ENCODE measurements around the gene MPC2. TPM values are rescaled to one million over a fixed set of nuclear protein-coding genes. Genes with fewer than 3 reads are reported as not detected.

MPC2 gene
- total RNA-seq (2021) (56.2 and 56.5 TPM in 2 replicates), Bru-seq, nascent RNA (percentile 77 among the genes with signal in this experiment), BruChase-seq, experiment 1, labeled RNA remaining after a 2-hour chase (percentile 64 among the genes with signal in this experiment), BruChase-seq, experiment 2, labeled RNA remaining after a 6-hour chase (percentile 69 among the genes with signal in this experiment)
- long read RNA-seq, transcript MPC2-202 (5 exons, 2,177 nt): major isoform, 88 of 120 reads
- long read RNA-seq, partial matches to known transcripts: 21 of 120 reads
- long read RNA-seq, other reads (novel, unspliced or antisense): 11 of 120 reads

GRCh38 chr1:167936930-167937708 lies at the start of gene MPC2:
MPC2 (minus strand) TSS chr1:167937072; CDS start chr1:167935841, 1,231 bp downstream.
- no peaks in the 10 kb centered on the region for H3K36me3 ChIP-seq (ENCODE audit: insufficient read depth, low read length, poor library complexity, severe bottlenecking)
- no peak for TF ChIP-seq EZH2 (IDR thresholded peaks at IDR 0.05; ENCODE audit: borderline replicate concordance, low read depth, low read length, poor library complexity, severe bottlenecking)
- TF ChIP-seq CTCF (conservative IDR thresholded peaks at IDR 0.05; ENCODE audit: low read depth, low read length): no peak
- H3K4me1 ChIP-seq (ENCODE audit: insufficient read depth, low read length, poor library complexity, severe bottlenecking): peaks cover 15% of the 10 kb centered on the region
- H3K4me3 ChIP-seq (ENCODE audit: low read depth, low read length, poor library complexity, severe bottlenecking): peak within 1 kb of the TSS; percentile 75
- CTCF ChIA-PET: no interaction called here
- POLR2A ChIA-PET (ENCODE audit: low non-redundant PET): no interaction called here
- H3K27me3 ChIP-seq (replicated peaks; ENCODE audit: insufficient read depth, low read depth, low read length, poor library complexity): no peaks in the 10 kb centered on the region
- BruUV-seq (replicated peaks): no TSS peak
- DNase-seq (ENCODE audit: low spot score): peak; percentile 82
- peak within 1 kb of the TSS; percentile 98 for H3K27ac ChIP-seq (ENCODE audit: low read depth, low read length, poor library complexity, severe bottlenecking)
- intact Hi-C loops (cut with micrococcal nuclease; ENCODE audit: unreplicated experiment): loop anchor here (10.0 kb wide), 1 partner anchor 222 kb away; no protein-coding TSS in a partner anchor
- no peaks in the 10 kb centered on the region for H3K9me3 ChIP-seq (ENCODE audit: low read depth, low read length, poor library complexity, severe bottlenecking)

DNA sequence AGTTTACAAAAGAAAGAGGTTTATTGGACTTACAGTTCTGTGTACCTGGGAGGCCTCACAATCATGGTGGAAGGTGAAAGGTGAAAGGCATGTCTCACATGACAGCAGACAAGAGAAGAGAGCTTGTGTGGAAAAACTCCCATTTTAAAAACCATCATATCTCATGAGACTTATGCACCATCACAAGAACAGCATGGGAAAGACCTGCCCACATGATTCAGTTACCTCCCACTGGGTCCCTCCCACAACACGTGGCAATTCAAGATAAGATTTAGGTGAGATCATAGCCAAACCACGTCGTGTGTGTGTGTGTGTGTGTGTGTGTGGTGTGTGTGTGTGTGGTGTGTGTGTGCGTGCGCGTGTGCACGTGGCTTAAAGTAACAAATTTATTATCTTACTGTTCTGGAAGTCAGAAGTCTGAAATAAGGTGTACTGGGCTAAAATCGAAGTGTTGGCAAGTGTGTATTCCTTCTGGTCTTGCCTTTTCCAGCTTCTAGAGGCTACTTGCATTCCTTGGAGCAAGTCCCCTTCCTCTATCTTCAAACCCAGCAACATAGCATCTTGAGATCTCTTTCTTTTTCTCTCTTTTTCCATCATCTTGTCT lies 48.1 kb upstream of the MPC2 start:
- no peak overlapping the region for H3K4me3 ChIP-seq (ENCODE audit: low read depth, low read length, poor library complexity, severe bottlenecking)
- ChIA-PET POLR2A (ENCODE audit: low non-redundant PET) (no interaction called here), CTCF (no interaction called here)
- H3K36me3 ChIP-seq (ENCODE audit: insufficient read depth, low read length, poor library complexity, severe bottlenecking): peaks cover 3% of the 10 kb centered on the region
- H3K27ac ChIP-seq (ENCODE audit: low read depth, low read length, poor library complexity, severe bottlenecking): no peak overlapping the region
- H3K9me3 ChIP-seq (ENCODE audit: low read depth, low read length, poor library complexity, severe bottlenecking): no peaks in the 10 kb centered on the region
- TF ChIP-seq CTCF (conservative IDR thresholded peaks at IDR 0.05; ENCODE audit: low read depth, low read length) (no peak), EZH2 (IDR thresholded peaks at IDR 0.05; ENCODE audit: borderline replicate concordance, low read depth, low read length, poor library complexity, severe bottlenecking) (no peak)
- intact Hi-C loops (cut with micrococcal nuclease; ENCODE audit: unreplicated experiment): no loop called here
- H3K4me1 ChIP-seq (ENCODE audit: insufficient read depth, low read length, poor library complexity, severe bottlenecking): no peaks in the 10 kb centered on the region
- H3K27me3 ChIP-seq (replicated peaks; ENCODE audit: insufficient read depth, low read depth, low read length, poor library complexity): no peaks in the 10 kb centered on the region
- no peak for DNase-seq (ENCODE audit: low spot score)
- no TSS peak for BruUV-seq (replicated peaks)

DNA sequence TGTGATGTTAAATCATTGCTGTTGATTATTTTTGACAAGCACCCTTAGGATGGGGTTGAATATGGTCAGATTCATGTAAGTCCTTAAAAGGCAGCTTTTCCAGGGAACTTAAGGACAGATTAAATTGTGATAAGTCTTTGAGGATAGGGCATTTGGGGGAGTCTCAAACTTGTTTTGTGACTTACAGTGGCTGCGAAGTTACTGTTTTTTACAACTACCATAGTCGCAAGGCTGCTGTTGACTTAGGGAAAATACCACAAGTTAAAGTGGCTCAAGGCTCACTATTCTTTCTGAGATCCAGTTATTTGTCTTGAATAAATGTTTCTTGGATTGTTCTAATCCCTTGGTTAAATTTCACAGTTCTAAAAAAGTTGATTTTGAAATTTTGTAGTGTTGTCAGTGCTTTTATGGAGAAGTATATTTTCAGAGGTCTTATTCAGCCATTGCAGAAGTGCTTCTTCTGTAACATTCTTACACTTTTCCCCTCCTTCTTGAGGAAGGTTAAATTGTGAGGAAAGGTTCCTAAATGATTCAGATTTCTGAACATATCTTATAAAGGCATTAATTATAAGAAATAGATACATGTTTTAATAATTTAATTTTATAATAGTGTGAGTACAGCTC lies 47.0 kb upstream of the MPC2 start:
- POLR2A ChIA-PET (ENCODE audit: low non-redundant PET): no interaction called here
- H3K36me3 ChIP-seq (ENCODE audit: insufficient read depth, low read length, poor library complexity, severe bottlenecking): peaks cover 3% of the 10 kb centered on the region
- no peak overlapping the region for H3K4me3 ChIP-seq (ENCODE audit: low read depth, low read length, poor library complexity, severe bottlenecking)
- H3K27me3 ChIP-seq (replicated peaks; ENCODE audit: insufficient read depth, low read depth, low read length, poor library complexity): no peaks in the 10 kb centered on the region
- H3K9me3 ChIP-seq (ENCODE audit: low read depth, low read length, poor library complexity, severe bottlenecking): no peaks in the 10 kb centered on the region
- no peaks in the 10 kb centered on the region for H3K4me1 ChIP-seq (ENCODE audit: insufficient read depth, low read length, poor library complexity, severe bottlenecking)
- no peak for DNase-seq (ENCODE audit: low spot score)
- CTCF ChIA-PET: no interaction called here
- intact Hi-C loops (cut with micrococcal nuclease; ENCODE audit: unreplicated experiment): no loop called here
- H3K27ac ChIP-seq (ENCODE audit: low read depth, low read length, poor library complexity, severe bottlenecking): no peak overlapping the region
- TF ChIP-seq CTCF (conservative IDR thresholded peaks at IDR 0.05; ENCODE audit: low read depth, low read length) (no peak), EZH2 (IDR thresholded peaks at IDR 0.05; ENCODE audit: borderline replicate concordance, low read depth, low read length, poor library complexity, severe bottlenecking) (no peak)
- no TSS peak for BruUV-seq (replicated peaks)
